NCI-H2196 (cell line): ENCODE results near the gene MARCKS.
"Not testable (repeated sequence)": the region's sequence is repeated elsewhere in the genome, so short reads cannot be mapped to it uniquely, and the experiment has no call there.

Experiments used
- DNase-seq: peaks from one replicate; lab custom pipeline; 2025; ENCODE audit not compliant: unreplicated experiment; lab: John Stamatoyannopoulos, UW

MARCKS gene

GRCh38 chr6:113882336-113883022 lies 25.3 kb downstream of the MARCKS start:
- no peak for DNase-seq

DNA sequence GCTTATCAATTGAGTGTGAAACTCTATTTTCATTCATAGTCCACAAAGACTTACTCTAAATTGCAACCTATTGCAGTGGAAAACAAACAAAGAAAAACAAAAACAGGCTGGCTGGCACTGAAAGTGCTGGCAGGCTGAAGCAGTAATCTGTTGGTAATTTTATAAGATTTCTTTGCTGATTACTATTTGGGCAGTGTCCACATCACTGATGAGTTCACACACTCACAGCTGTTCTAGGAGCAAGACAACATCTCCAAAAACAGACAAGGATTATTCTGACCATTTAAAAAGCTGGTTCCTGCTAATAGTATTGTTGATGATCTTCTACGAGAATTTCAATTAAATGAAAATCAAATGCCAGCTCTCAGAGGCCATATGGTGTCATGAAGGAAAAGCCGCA lies 26.9 kb downstream of the MARCKS start:
- DNase-seq, result no peak

DNA sequence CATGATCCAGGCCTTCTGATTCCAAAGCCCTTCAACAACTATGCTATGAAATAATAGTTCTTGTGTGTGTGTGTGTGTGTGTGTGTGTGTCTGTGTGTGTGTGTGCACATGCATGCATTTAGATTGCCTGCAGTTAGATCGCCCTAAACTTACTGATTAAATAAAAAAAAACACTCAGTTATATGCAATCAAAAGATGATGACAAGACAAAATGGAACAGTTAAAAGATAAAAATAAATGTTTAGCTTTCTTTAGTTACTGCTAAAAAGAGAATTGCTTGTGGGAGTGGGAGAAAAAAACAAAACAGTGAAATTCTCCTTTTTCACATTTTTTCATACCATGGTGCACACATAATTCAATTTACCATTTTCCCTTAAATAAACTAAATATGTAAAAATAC lies 29.4 kb downstream of the MARCKS start:
- no peak for DNase-seq

- no peak for DNase-seq
Measured at GRCh38 chr6:113888493-113888892, 31.3 kb downstream of the MARCKS start.

- no peak for DNase-seq
Measured at GRCh38 chr6:113888956-113889630, 31.9 kb downstream of the MARCKS start.

DNA sequence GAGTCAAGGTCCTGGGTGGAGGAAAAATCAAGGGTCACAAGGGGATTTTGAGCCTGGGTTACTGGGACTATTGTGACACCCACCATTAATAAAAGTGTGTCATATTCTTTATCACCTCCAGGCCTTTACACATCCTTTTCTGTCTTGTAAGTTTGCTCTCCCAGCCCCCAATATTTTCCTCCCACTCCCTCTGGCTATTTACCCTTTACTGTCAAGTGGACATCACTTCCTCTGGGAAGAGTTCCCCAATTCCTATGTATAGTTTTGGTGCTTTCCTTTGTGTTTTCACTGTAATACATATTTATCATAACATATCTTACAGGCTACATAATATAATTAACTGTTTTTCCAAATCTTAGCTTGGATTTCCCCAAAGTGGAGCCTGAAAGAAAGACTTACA lies 36.3 kb downstream of the MARCKS start:
- DNase-seq, result no peak

- no peak for DNase-seq
Measured at GRCh38 chr6:113893866-113894265, 36.7 kb downstream of the MARCKS start.

GRCh38 chr6:113894712-113895674 lies 37.8 kb downstream of the MARCKS start:
- DNase-seq, result no peak

DNA sequence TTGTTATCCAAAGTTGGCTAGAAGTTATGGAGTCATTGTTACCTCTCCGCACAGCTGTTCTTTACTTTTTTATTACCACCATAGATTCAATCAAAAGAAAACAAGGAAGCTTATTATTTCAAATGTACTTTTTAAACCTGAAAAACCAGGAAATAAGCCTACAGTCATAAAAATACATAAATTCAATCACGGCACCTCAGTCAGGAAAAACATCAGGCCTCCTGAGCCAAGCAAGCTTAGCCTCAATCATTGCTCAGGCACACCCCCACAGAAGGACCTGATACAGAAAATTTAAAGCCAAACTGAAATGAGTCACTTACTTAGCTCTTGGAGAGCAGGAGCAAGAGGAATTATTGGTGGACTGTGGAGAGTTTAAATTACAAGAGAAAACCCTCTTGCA lies 44.3 kb downstream of the MARCKS start:
- no peak for DNase-seq

DNA sequence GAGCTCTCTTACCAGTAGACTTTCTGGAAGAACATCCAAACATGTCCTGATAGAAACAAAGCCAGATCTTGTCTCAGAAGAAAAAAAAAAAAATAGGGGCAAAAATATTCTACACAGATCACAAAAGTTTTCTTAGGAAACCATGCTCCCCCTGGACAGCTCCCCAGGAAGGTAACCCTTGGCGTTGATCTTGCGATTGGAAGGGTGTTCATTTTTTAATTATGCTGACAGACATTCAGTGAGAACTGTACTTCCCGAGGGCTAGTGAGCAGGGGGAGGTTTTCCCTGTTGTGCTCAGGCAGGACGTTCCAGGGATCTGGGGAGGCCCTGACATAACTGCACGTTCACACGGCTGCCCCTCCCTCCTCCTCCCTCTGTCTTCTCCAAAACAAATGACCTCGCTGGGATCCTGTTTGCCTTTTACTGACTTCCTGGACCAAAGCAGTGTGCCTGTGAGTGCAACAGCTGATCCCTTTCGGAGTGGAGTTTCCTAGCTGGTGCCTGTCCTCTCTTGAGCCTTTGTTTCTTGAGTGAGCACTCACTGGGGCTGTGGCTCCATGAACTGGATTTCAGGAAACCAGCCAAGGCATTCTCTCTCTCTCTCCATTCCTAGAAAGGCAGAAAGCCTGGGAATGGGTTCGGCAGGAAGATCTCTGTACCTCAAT lies 46.7 kb downstream of the MARCKS start:
- DNase-seq, result no peak

- no peak for DNase-seq
Measured at GRCh38 chr6:113907102-113907815, 50.1 kb downstream of the MARCKS start.

DNA sequence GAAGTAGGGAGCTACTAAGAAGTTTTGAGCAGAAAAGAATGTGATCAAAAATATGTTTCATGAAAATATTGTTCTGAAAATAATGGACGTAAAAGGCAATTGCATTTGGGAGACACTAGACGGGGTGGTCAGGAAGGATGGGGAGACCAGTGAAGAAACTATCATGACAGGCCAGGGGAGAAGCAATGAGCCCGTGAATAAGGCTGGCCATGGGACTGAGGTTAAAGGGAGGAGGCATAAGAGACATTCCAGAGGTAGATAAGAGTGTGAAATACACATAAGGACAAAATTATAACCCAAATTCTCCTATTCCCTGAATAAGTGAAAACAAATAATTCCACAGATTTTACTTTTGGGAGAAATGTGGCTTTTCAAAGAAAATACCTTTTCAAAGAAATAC lies 51.7 kb downstream of the MARCKS start:
- DNase-seq, result no peak

DNA sequence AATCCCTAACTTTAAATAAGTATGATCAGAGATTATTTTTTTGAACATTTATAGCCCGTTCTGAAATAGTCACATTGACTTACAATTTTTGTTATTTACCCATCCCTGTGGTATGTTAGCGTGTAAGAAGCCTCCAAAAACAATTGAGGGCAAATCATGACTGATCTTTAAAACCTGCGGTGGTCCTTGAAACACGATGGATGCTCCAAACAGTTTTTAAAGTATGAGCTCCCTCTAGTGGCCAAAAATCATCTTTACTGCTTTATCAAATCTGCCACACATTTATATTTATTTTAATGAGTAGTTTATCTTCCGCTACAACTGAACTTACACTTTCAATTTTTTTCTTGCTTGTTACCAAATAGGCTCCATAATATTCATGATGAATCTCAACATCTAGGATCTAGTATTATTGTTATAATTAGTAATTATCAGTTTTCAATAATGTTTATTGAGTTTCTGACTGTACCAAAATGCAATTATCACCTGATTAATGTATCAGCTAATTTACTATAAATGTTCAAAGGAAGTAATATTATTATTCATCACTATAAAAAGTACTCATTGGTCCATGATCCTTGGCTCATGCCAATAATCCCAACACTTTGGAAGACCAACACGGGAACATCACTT lies 52.2 kb downstream of the MARCKS start:
- peak; percentile 76 for DNase-seq

GRCh38 chr6:113910285-113910684 lies 53.1 kb downstream of the MARCKS start:
- DNase-seq, result not testable (repeated sequence)
